Right hindlimb (tissue), 1 donor: ENCODE results near the gene MVB12B.

Experiments
- DNase-seq: peaks from one replicate; pipeline ENCODE4 v3.0.0-alpha.2; 2018

MVB12B gene

DNA sequence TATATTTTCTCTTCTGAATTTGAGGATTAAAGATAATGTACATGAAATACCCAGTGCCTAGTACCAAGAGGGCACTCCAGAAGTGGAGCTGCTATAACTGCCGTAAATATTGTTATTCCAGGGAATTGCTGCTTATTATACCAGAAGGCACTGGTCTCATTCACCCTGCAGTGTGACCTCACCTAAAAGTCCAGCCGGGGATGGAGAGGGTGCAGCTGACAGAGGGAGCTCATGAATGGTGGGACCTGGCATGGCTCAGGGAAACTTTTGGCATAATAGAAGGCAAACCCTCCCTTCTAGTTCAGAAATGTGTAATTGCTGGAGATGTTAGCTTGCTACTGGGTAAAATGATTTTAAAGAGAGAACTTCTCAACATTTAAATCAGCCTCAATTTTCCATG lies 108.5 kb downstream of the MVB12B start:
- no peak for DNase-seq

DNA sequence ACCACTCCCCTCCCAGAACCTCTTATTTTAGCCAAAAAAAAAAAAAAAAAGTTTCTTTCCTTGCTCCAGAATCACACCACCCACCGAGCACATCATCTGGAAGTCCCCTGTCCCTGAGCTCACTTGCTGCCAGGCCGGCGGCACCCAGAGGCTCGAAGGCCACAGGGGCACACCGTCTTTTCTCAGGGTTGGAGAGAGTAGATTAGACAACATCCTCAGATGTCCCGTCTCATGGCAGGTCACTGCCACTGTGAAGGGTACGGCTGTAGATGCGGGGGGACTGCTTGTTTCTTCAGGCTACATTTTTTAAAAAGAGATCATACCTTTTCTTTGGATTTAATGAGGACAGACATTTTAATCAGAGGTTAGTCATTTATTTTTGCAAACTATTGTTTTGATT lies 109.0 kb downstream of the MVB12B start:
- no peak for DNase-seq

DNA sequence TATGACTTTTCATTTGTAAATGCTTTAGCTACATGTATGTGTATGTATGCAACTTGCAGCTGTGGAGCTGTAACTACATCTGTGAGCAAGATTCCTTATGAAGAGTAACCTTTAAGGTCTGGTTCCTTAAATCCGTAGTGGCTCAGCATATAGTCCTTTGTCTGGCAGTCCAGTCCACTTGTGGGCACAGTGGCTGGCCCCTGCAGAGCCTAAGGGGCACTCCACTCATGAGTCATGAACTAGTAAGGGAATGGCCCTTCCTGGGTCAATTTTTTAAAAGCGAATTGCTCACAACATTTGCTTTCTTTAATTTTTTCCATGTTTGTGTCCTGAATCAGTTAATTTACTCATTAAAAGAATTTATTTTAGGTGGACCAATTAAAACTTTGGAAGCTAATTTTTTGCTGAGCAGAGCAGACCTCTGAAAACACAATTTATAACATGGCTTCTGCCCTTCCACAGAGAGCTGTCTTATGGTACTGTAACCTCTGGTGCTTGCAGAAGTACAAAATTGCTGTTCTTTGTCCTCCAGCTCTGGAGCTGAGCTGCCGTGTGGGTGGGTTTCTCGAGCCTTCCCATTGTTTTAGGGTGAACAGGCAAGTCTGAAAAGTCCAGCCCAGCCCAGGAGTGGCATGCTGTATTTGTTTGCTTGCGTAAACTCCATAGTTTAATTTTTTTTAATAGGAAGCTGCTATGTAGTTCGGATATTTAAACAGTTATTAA lies 110.1 kb downstream of the MVB12B start:
- no peak for DNase-seq

DNA sequence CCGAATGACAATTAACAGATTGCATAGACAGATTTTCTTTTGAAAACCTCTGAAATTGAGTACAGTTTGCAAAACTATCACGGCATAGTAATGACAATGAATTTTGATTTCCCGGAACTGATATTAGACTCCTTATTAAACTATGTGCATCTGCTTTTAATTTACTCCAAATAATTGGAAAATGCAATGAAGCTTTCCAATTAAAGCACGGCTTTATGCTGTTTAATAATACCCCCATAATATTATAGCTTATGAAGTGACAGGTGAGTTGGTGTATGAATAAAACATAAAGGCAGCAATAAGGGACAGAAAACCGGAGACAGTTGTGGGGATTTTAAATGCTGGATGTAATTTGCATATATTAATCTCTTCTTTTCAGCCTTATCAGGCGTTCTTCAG lies 110.6 kb downstream of the MVB12B start:
- DNase-seq = no peak

DNA sequence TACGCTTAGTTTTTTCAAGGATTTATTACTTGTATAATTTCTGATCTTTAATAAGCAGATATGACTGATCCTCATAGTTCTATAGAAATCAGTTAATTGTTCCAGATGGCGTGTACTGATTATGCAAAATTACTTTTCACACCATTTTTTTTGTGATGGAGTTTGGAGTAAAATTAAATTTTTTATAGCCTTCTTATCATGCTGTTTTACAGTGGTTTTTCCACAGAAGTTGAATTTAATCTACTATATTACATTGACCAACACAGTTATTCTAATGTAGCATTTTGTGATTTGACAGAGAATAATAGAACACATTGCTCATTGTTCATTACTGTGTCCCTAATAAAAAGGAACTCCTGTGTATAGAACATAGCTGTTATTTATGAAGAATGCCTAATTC lies 111.1 kb downstream of the MVB12B start:
- DNase-seq = no peak

DNA sequence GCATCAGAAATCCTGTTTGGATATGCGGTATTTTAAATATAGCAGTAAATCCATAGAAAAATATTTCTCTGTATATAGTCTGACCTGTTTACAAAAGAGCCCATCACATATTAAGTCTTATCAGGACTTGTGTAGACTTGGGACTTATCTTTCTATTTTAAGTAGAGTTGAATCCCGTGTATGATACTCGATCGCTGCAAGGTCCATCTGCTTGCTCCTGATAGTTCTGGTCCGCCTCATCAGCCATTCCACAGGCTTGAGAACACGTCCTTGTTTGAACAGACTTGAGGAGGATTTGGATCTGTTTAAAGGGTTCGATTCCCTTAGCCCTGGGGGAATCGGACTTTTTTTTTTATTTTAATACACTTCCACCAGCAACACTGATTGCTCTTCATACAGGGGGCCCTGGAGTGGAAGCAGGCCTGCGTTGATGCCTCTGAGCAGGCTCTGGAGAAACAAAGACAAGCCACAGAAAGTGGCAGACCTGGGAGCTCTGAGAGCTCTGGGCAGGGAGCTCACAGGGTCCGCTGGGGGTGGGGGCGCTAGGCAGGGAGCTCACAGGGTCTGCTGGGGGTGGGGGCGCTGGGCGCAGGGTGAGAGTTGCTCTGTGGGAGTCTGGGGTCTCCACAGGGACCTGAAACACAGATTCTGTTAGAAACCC lies 112.2 kb downstream of the MVB12B start:
- DNase-seq = no peak

DNA sequence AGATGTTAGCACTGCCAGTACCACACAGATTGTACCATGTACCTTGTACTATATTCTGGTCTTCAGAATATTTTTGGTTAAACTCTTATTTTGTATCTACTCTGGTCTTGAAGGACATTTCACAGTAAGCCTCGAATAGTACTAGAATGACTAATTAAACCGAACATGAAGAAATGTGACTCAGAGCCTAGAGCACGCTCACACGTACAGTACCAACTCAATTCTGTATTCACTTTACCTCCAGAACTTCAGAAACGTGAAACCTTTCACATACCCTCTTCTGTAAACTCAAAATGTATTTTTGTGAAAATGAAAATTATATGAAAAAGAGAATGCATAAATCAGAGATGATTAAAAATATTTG lies 112.8 kb downstream of the MVB12B start:
- DNase-seq = no peak

DNA sequence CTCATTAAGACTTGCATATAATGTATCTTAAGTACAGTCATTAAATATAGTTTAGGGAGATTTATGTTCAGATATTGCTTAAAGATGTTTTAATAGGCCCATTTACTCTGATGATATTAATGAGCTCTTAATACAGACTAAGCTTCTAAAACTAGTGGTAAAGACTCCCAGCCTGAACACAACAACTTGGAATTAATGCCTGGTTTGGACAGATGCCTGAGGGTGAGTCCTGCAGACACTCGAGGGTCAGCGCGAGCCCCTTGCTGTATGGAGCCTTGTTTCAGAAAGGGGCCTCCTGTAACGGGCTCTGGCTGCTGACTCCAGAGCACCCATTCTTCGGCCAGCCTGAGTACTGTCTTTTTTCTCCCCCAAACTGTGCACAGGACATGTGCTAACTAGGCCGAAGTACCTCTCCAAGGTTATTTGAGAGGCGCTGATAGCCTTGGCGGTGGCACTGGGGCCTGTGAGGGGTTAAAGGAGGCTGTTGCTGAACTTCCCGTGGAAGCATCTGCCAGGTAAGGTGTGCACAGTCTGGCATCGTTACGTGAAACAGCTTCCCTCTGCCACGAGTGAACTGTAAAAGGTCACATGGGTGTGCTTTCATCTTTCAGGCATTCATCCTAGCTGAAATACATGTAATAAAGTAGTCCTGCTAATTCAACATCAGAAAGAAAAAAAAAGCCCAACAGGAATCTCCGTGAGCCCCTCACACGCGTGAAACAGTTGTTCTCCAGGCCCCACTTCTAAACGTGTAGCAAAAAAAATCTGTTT lies 113.4 kb downstream of the MVB12B start:
- DNase-seq = no peak

DNA sequence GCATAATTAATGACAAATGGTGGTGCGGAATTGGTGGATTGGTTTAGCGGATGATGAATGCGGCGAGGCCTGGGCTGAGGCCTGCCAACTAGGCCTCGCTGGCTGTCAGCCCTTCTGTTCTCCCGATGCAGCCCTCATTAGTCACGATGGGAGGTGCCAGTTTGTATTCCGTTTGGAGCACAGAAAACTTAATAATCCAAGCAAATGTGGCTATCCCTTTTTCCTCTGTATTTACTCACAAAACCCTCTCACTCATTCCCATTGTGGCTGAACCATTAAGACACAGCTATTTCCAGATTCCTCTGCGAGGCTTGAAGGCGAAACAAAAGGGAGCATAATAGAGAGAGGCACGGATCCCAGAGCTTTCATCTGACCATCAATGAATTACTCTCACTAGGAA lies 114.3 kb downstream of the MVB12B start:
- DNase-seq = no peak

DNA sequence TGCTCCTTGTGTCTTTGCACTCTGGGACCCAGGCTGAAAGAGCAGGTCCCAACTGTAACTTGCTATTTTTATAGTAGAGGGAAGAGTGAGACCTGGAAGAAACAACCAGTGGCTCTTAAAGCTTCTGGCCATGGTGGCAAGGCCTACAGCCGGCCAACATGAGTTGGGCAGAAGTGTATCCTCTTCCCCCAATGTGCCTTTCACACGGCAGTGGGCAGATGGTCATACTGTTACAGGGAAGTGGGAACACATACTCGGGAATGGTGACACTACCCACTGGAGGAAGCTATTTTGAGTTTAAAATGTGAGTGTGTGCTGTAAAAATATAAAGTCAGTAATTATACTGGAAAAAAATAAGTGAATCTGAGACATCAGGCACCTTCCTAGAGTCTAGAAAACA lies 116.0 kb downstream of the MVB12B start:
- no peak for DNase-seq

DNA sequence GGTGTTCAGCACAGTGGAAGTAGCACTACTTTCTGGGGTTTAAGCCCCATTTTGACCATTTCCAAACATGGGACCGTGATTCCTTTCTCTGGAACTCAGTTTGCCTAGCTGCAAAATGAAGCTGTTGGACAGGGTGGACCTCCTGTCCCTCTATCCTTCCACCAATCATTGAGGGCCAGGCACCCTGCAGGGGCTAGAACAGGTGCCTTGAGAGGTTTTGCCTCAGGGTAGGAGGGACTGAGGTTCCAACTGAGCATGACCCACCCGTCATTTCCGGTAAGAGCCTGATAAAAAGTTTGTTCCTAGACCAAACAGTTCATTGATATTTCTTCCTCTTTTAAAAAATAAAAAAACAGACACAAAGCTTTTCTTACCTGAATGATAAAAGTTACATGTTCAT lies 116.5 kb downstream of the MVB12B start:
- DNase-seq = no peak

DNA sequence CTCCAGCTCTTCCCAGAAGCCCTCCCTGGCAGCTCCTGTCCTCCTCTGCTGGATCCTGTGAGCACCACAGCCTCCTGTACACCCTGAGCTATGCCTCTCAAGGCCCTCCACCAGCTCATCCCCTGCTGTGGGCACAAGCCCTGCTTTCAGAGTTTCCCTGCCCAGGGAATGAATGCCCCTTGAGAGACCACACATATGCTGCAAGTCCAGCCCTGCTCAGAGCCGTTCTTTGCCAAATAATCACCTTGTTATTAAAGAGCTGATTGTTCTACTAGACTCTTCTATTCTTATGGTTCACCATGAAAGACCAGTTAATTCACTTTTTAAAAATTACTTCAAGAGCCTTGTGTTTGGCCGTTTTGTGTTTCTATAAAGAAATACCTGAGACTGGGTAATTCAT lies 121.5 kb downstream of the MVB12B start:
- no peak for DNase-seq

DNA sequence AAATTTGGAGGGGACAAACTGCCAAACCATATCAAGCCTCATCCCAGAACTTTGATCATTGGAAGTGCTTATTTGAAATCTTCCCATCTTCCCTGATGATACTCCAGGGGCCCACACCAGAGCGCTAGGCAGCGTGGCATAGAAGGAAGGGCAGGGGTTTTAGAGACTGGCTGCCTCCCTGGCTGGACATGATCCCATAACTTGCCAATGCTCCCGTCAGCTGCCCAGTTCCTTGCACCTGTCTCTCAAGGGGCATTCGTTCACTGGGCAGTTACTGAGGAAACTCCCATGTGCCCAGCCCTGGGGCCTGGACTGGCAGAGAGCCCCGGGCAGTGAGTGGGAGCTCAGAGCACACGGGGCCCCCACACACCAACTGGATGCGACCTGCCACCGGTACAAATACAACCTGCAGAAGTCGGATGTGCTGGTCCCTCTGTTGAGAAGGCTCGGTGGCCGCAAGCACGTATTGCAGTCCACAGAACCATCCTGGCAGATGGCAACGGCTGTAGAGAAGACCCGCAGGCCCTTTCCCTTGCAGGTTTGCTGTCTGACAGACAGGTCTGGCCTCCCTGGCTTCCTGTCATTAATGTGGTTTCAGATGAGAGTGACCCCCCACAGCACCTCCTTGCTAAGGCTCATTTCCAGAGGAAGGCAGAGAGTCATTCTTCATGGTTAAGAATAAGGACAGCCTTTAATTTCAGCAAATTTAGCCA lies 122.4 kb downstream of the MVB12B start:
- DNase-seq = no peak

DNA sequence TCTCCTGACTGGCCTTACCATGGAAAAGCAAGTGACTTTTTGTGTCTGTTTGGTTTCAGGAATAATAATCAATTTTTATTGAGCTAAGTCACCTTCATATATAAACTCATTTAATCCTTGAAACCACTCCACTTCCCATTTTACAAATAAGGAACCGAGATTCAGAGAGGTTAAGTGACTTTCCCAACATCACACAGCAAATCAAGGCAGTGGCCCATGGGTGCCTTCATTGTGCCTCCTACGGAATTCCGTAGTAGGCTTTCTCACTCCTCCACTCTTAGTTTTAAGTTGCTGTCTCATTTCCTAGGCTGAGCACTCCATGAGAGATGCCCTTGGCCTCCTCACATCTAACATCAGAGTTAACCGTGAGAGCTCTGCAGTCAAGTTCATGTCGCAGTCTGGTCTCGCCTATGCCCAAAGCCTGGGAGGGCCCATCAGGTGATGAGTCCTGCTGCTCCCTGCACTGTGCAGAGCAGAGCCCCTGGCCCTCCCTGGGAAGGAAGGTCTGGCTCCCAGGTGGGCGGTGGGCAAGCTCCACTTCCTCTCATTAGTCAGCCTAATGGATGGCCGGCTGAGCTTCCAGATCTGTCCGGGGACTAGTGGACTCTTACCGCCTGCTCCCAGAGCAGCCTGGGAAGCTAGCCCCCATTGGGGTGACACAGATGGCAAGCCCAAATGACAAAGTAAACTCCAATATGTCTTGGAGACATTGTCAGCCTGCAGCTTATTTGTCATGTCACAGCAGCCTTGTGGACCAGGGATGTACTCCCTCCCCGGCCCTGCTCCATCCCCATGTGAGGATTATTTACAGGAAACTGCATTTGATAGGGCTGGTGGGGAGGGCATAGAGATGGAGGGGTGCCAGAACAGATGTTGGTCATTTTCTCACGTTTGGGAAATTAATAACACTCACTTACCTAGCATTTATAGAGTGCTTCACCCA lies 123.4 kb downstream of the MVB12B start:
- DNase-seq = no peak

DNA sequence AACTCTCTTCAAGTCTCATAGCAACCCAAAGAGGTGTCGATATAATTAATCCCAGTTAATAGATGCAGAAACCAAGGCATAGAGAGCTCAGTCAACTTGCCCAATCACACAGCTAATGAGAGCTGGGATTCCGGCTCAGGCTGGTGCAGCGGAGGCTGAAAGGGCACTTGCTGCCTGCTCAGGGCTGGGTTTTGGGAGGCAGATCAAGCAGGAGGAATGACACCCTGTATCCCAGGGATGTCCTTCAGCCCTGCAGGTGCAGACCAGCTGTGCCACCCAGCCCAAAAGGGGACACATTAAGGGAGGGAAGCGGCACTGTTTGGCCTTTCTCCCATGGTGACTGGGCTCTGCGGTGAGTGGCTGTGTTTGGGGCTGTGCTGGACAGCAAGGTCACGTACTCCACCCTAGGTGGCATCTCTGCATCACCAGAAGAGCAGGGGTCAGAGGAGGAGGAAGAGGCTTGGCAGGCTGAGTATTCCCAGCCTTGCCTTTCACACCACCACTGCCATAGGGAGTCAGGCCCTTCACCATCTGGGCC lies 124.1 kb downstream of the MVB12B start:
- no peak for DNase-seq

DNA sequence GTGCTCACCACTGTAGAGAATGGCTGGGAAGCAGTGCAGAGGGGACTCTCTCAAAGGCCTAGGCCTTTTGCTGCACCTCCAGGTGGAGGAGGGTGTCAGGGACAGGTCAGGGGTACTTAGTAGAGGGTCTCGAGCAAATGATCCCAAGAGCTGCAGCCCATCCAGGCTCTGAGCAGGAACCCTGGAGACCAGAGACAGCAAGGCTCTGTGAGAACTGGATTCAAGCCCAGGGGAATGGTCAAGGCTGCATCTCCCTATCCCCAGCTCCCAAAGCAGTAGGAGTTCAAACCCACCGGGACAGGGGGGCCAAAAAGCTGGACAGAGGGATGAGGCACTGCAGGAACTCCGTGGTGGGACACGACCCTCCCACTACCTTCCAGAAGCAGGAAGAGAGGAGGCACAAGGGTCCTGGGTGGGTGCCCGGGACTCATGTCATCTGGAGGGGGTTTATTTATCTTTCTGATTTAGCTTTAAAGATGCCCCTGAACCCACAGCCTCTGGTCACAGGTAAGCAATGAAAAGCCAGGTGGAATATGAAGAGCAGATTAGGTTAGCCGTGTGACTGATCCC lies 124.8 kb downstream of the MVB12B start:
- no peak for DNase-seq

DNA sequence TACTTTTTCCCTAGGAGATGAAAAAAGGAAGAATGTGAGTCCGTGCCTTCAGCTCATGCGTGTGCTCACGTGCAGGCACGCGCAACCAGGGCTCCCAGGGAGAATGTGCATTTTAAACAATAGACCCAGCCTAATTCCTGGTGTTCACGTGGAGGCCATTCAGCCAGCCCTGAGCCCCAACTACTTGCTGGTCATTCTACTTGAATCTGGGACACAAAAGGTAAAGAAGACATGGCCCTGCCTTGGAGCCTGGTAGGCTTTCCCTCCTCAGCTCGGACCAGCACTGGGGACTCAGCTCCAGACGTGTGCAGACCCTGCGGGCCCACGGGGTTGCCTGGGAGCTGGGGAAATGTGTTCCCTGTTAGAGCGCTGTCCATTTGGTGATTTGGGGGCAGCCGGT lies 125.5 kb downstream of the MVB12B start:
- DNase-seq = no peak

DNA sequence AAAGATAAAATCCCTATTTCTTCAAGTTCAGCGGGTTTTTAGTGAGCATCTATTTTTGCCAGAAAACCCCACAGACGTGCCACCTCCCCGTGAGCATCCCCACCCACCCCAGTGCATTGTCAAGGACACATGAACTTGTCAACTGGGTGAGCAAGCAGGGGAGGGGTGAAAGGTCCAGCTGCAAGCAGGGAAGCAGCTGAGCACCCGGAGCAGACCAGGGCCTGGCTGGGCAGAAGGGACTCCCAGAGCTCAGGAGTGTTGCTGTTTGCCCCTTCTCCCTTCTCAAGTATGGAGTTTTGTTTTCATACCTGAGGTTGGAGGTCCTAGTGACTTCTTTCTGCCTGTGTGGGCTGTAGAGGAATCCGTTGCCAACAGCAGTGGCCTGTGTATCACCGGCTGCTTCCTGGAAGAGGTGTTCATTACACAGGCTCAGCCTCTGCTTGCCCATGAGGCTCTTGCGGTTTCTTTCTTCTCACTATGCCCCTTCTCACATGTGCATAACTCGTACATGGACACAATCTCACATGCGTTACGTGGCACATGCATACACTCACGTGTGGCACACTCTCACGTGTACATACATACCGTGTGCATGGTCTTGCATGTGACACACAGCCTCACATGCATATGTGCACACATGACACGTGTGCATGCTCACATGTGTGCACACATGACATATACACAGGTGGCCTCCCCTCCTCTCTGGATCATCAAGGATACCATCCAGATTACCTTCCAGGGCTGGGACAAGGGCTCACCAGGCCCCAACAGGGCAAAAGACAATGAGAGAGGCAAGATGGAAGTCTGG lies 126.7 kb downstream of the MVB12B start:
- no peak for DNase-seq

DNA sequence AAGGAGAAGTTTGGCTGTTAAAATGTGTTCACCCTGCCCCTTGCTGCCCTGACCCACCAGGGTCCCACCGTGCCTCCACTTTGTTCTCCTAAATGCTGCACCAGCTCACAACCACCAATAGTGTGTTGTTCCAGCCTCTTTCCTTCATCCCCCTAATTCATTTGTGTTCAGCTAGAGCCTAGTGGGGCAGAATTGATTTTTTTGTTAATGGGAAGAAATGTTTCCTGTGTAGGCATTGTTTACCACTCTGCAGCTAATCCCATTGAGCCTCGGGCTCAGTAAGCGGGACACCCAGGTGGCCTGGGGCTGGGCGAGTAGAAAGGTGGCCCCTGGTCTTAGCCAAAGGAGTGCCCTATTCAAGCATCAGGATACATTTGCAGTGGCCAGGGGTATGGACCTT lies 127.6 kb downstream of the MVB12B start:
- no peak for DNase-seq

DNA sequence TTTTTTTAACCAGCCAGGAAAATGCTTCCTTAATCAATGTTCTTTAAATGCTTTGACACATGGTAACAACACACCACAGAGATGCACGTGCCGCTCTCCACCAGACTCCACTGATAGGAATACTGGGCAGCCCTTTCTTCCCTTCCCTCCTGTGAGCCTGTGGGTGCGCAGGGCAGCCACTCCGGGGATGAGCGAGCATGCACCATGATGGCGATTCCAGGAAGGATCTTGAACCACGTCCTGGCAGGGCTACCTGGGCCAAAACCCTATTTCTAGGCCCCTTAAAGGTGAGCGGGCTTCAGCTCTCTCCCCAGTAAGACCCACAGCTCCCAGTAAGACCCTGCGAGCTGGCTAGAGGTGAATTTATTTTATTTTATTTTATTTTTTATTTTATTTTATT lies 128.2 kb downstream of the MVB12B start:
- no peak for DNase-seq
